Esophagus squamous epithelium (tissue), 5 donors: ENCODE data around the gene ZFYVE28. TPM values are rescaled to one million over a fixed set of nuclear protein-coding genes. Genes with fewer than 3 reads are reported as not detected.
A peak's percentile ranks its signal among the peaks of the same experiment; 100 is the strongest.

Source experiments
- DNase-seq: peaks from one replicate; lab custom pipeline; 2025; lab: John Stamatoyannopoulos, UW
- H3K27ac ChIP-seq, 4 donors: fragments of 200-600 bp; sonication (generic); one replicate each; pipeline ENCODE4 v1.5.1; 2016 to 2019; ENCODE audit warnings: mild to moderate bottlenecking in 1 of 4
- H3K27me3 ChIP-seq, 4 donors: fragments of 200-600 bp; sonication (generic); 1 replicate in 3 of 4; 2 replicates in 1 of 4; pipeline versions ENCODE4 v1.5.1 to v1.6.0; 2017 to 2021; ENCODE audit warnings: antibody characterized with exemption in 1 of 4
- H3K36me3 ChIP-seq, 3 donors: fragments of 200-600 bp; sonication (generic); one replicate each; pipeline ENCODE4 v1.5.1; 2016 to 2019
- H3K4me1 ChIP-seq, 3 donors: fragments of 200-600 bp; sonication (generic); one replicate each; pipeline ENCODE4 v1.5.1; 2017 to 2019
- H3K4me3 ChIP-seq, 4 donors: fragments of 200-600 bp; sonication (generic); 1 replicate in 3 of 4; 2 replicates in 1 of 4; pipeline ENCODE4 v1.5.1; 2016 to 2019; ENCODE audit warnings: mild to moderate bottlenecking in 2 of 4, moderate library complexity in 1 of 4
- H3K9me3 ChIP-seq, 3 donors: fragments of 200-600 bp; sonication (generic); one replicate each; pipeline ENCODE4 v1.5.1; 2016 to 2019
- POLR2A ChIP-seq, 4 donors: fragments of 450-650 bp; IDR thresholded peaks; one replicate each; pipeline ENCODE4 v1.6.1; 2017; ENCODE audit warnings: antibody characterized with exemption in 4 of 4, mild to moderate bottlenecking in 4 of 4, moderate library complexity in 3 of 4
- WGBS, 2 donors: methylation state at CpG; one replicate each; pipeline ENCODE4 v1.1.5; 2018; 5-methylcytosine and 5-hydroxymethylcytosine counted together
- intact Hi-C: fragments of 100-400 bp; cut with DNase I; formaldehyde crosslinking; loops from one replicate; pipeline ENCODE4 v1.15.0; 2022
- total RNA-seq, 4 donors: library from RNA; depleted of rRNA; stranded (reverse); fragments of >200 nt; gene quantifications; one replicate each; pipeline ENCODE4 v1.1.0, GENCODE V29; 2016
- TF ChIP-seq, protein P1 (sequence below), 6 experiments: fragments of 450-650 bp in 4 of 6; fragments of 200-600 bp in 2 of 6; sonication (generic) in 2 of 6; IDR thresholded peaks; one replicate each; pipeline ENCODE4 v1.5.1; 2016 to 2019; ENCODE audit warnings: antibody characterized with exemption in 6 of 6, mild to moderate bottlenecking in 4 of 6, moderate library complexity in 4 of 6
- donor health status: DM: yes; HTN: yes; CAD: no.

Gene ZFYVE28
- total RNA-seq, 4 donors from 2014 or later: 5.1 to 8.5 (median 8.2) TPM

DNA sequence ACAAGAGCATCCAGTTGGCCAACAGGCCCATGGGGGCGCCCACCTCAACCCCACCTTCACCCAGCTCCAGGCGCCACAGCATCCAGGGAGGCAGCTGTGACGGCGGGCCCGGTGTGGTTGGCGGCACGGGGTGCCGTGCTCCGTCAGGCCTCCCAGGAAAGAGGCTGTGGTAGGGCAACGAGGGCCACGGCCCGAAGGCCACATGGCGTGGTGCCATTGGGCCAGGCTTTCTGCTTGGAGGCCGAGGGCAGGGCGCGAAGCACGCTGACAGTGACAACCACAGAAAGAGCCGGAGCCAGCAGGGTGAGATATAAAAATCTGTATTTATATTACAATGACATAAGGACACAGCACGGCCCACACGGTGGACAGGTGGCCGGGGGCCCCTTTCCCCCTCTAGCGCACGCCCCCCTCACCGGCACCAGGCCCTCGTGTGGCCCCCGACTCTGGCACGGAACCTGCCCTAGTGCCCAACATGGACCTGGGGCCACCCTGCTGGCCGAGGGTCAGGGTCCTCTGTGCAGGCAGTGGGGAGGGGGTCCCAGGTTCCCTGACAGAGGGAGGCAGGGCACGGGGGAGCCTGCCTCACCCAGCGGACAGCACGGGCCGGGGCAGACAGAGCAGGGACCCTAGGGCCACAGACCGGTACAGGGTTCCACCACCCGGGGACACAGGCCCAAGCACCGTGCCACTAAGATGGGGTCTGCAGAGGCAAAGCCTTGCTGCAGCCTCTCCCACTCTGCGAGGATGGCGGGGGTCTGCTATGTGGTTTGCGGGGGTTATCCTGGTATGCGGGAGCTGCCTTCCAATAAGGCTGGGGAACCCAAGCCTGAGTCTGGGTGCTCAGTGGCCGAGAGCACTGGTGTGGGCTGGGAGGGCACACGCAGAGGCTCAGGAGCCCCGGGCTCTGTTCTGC is 171.1 kb downstream of the ZFYVE28 start:
- intact Hi-C loops: no loop called here

DNA sequence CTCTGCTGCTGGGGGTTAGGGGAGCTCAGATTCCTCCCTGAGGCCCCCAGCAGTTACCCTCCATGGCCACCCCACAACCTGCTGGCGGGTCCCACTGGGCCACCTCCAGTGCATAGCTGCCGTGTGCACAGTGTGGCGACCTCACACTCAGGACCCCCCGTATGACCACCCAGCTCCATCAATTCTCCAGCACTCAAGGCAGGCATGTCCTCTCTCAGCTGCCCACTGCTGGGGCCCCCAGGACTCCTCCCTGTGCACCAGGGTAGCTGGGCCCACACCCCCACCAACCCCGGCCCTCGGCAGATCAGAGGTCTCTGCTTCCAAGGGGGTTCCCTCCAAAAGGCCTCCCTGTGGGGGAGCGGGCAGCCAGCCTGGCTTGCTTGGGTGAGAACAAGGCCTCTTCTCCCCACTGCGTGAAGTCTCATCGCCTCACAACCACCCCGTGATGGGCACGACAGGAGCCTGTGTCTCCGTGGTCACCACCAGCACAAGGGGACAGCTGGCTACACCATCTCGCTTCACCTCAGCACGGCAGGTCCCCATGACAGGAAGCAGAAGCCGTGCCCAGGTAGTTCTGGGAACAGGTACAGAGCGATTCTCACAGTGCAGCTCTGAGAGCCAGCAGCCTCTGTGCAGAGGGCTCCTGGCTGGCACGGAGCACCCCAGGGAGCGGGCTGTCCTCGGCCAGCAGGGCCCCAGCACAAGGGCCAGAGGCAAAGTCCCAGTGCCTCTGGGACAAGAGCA is 171.9 kb downstream of the ZFYVE28 start:
- intact Hi-C loops: no loop called here
- no peak for DNase-seq
- Histone ChIP-seq H3K4me3 (no peak overlapping the region), H3K4me1 (peaks cover 17 to 55% (median 20%) of the 10 kb centered on the region in 3 donors), H3K27me3 (no peaks in the 10 kb centered on the region), H3K36me3 (peaks cover 13 to 54% (median 25%) of the 10 kb centered on the region in 3 donors), H3K9me3 (no peaks in the 10 kb centered on the region), H3K27ac (no peak overlapping the region)
- TF ChIP-seq, protein P1, sequence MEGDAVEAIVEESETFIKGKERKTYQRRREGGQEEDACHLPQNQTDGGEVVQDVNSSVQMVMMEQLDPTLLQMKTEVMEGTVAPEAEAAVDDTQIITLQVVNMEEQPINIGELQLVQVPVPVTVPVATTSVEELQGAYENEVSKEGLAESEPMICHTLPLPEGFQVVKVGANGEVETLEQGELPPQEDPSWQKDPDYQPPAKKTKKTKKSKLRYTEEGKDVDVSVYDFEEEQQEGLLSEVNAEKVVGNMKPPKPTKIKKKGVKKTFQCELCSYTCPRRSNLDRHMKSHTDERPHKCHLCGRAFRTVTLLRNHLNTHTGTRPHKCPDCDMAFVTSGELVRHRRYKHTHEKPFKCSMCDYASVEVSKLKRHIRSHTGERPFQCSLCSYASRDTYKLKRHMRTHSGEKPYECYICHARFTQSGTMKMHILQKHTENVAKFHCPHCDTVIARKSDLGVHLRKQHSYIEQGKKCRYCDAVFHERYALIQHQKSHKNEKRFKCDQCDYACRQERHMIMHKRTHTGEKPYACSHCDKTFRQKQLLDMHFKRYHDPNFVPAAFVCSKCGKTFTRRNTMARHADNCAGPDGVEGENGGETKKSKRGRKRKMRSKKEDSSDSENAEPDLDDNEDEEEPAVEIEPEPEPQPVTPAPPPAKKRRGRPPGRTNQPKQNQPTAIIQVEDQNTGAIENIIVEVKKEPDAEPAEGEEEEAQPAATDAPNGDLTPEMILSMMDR (IDR thresholded peaks at IDR 0.05): no peak
- no peak for TF ChIP-seq POLR2A (IDR thresholded peaks at IDR 0.05)
- WGBS, 2 donors: 100% methylated on average over 2 of the region's 19 CpGs; no CpG with 5 or more reads in 1 of the 2 donors

More for the DNA sequence above, 171.1 kb downstream of the ZFYVE28 start:
- H3K36me3 ChIP-seq: peaks cover 13 to 62% (median 30%) of the 10 kb centered on the region in 3 donors
- no peak overlapping the region for H3K27ac ChIP-seq
- no peaks in the 10 kb centered on the region for H3K27me3 ChIP-seq
- no peak for TF ChIP-seq POLR2A (IDR thresholded peaks at IDR 0.05)
- TF ChIP-seq, protein P1 (IDR thresholded peaks at IDR 0.05): no peak
- no peak overlapping the region for H3K4me3 ChIP-seq
- peaks cover 17 to 52% (median 20%) of the 10 kb centered on the region in 3 donors for H3K4me1 ChIP-seq
- 84 to 90% methylated on average over 6 to 15 of the region's 42 CpGs for WGBS, 2 donors
- H3K9me3 ChIP-seq: no peaks in the 10 kb centered on the region
- DNase-seq: no peak

DNA sequence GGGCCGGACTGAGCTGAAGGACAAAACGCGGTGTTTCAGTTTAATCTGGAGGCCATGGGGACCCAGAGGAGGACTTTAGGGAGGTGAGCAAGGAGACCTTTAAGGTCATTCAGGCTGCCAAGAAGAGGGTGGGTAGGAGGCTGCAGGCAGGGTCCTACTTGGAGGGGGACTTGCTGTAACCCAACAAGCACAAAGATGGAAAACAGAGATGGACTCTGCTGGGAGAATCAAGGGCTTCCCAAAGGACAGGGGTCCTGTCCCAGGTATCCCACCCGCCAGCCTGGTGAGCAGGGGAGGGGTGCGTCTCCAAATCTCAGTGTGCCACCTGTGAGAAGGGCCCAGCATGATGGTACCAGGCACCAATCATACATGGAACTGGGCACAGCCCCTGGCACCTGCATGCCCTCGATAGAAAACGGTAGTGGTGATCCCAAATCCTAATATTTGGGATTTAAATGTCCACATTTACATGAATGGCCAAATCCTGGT is 172.6 kb downstream of the ZFYVE28 start:
- Histone ChIP-seq H3K4me1 (peaks cover 18 to 62% (median 19%) of the 10 kb centered on the region in 3 donors), H3K4me3 (no peak overlapping the region), H3K9me3 (no peaks in the 10 kb centered on the region), H3K27ac (peak overlapping the region in 3 of 4 donors; percentile 42 to 58 (median 57)), H3K27me3 (no peaks in the 10 kb centered on the region), H3K36me3 (peaks cover 9 to 46% (median 18%) of the 10 kb centered on the region in 3 donors)
- DNase-seq: no peak
- intact Hi-C loops: no loop called here
- WGBS, 2 donors: 74 to 80% methylated on average over 3 to 7 of the region's 7 CpGs
- TF ChIP-seq, protein P1 (IDR thresholded peaks at IDR 0.05): no peak
- TF ChIP-seq POLR2A (IDR thresholded peaks at IDR 0.05): no peak

DNA sequence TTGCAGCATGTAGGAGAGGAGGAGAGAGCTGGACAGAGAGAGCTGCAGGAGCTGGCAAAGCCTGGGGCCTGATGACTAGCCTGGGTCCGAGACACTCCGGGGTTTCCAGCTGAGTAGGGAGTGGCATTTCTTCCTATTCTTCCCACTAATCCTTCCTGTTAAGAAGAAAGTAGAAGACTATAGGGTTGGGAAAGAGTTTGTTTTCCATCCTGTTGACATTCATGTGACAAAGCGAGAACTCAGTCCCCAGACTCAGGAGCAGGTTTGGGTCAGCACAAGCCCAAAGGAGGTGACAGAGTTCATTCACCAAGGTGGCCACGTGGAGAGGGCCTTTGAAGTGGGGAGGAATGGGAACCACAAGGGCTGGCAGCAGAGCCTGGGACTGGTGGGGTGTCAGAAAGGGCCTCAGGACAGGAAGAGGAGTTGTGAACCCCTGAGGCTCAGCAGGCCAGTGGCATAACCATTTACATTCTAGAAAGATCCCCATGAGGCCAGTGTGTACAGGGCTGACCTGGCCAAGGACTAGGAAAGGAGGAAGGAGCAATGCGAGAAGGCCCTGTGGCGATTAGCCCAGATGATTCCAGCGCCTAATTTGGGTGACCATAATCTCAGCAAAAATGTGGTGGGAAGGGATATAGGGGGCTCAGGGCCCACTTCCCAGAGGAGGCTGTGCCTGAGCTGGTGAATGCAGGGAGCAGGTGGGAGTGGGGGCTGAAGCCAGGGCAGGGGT is 173.2 kb downstream of the ZFYVE28 start:
- no peak for DNase-seq
- Histone ChIP-seq H3K36me3 (peaks cover 4 to 40% (median 12%) of the 10 kb centered on the region in 3 donors), H3K27ac (peak overlapping the region in 3 of 4 donors; percentile 42 to 58 (median 57)), H3K27me3 (no peaks in the 10 kb centered on the region), H3K9me3 (no peaks in the 10 kb centered on the region), H3K4me1 (peaks cover 14 to 62% (median 25%) of the 10 kb centered on the region in 3 donors), H3K4me3 (no peak overlapping the region)
- intact Hi-C loops: no loop called here
- no peak for TF ChIP-seq POLR2A (IDR thresholded peaks at IDR 0.05)
- TF ChIP-seq, protein P1 (IDR thresholded peaks at IDR 0.05): no peak
- 21 to 51% methylated on average over 4 to 6 of the region's 7 CpGs for WGBS, 2 donors
